Activated CD4-positive, alpha-beta T cell treated with anti-CD3 and anti-CD28 coated beads, Interleukin-2, amount 50 U/mL, for 24 hours (primary cell): Measurements from ENCODE around the gene SVIL.
"Not testable (repeated sequence)": the region's sequence is repeated elsewhere in the genome, so short reads cannot be mapped to it uniquely, and the experiment has no call there.

Experiments
- DNase-seq, 2 donors: peaks; one replicate each; pipeline ENCODE4 v3.0.0-alpha.2; 2020; ENCODE audit warnings: low read depth in 1 of 2, low spot score in 1 of 2

The SVIL gene

GRCh38 chr10:29469481-29470354, 165.1 kb downstream of the SVIL start:
- no peak for DNase-seq

- no peak for DNase-seq
These were observed 169.4 kb downstream of the SVIL start for GRCh38 chr10:29465384-29465783.

- not testable (repeated sequence) for DNase-seq
These were observed 170.1 kb downstream of the SVIL start for GRCh38 chr10:29464671-29465171.

GRCh38 chr10:29461042-29461441, 173.7 kb downstream of the SVIL start:
- DNase-seq = no peak

GRCh38 chr10:29458190-29458589, 176.6 kb downstream of the SVIL start:
- not testable (repeated sequence) for DNase-seq

GRCh38 chr10:29455095-29455494, 179.7 kb downstream of the SVIL start:
- DNase-seq = no peak

- no peak for DNase-seq
These were observed 180.5 kb downstream of the SVIL start for GRCh38 chr10:29454250-29454649.

GRCh38 chr10:29452546-29452945, 182.2 kb downstream of the SVIL start:
- no peak for DNase-seq

- no peak for DNase-seq
These were observed 182.8 kb downstream of the SVIL start for GRCh38 chr10:29451946-29452345.

- no peak for DNase-seq
These were observed 184.4 kb downstream of the SVIL start for GRCh38 chr10:29450405-29450804.

GRCh38 chr10:29448756-29449592, 185.8 kb downstream of the SVIL start:
- DNase-seq = peak; percentile 56 to 66

GRCh38 chr10:29448125-29448524, 186.6 kb downstream of the SVIL start:
- no peak for DNase-seq

- no peak for DNase-seq
These were observed 188.4 kb downstream of the SVIL start for GRCh38 chr10:29446327-29446726.

GRCh38 chr10:29443745-29444523, 190.8 kb downstream of the SVIL start:
- DNase-seq = no peak

- no peak for DNase-seq
These were observed 193.8 kb downstream of the SVIL start for GRCh38 chr10:29440981-29441380.

- DNase-seq = not testable (repeated sequence)
These were observed 195.8 kb downstream of the SVIL start for GRCh38 chr10:29439005-29439404.

- DNase-seq = no peak
These were observed 196.5 kb downstream of the SVIL start for GRCh38 chr10:29438271-29438670.

GRCh38 chr10:29437871-29438270, 196.9 kb downstream of the SVIL start:
- no peak for DNase-seq

- no peak for DNase-seq
These were observed 198.8 kb downstream of the SVIL start for GRCh38 chr10:29435809-29436501.

GRCh38 chr10:29434111-29434510, 200.7 kb downstream of the SVIL start:
- no peak for DNase-seq

- no peak for DNase-seq
These were observed 203.1 kb downstream of the SVIL start for GRCh38 chr10:29431711-29432110.
